IPS-NIHi11 (cell line): ENCODE data around the gene DYNLT1.

Source experiments
- DNase-seq: peaks from one replicate; pipeline ENCODE4 v3.0.0; 2012; ENCODE audit warnings: mixed read lengths, low spot score

The DYNLT1 gene

DNA sequence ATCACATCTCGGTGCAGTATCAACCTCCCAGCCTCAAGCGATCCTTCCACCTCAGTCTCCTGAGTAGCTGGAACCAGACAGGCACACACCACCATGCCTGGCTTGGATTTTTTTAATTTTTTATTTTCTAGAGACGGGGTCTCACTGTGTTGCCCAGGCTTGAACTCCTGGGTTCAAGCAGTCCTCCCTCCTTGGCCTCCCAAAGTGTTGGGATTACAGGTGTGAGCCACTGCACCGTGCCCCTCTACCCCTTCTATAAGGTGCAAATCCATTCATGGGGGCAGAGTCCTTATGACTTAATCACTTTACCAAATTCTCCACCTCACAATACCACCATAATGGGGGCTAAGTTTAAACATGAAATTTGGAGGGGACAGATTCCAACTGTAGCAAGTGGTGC is 47.0 kb downstream of the DYNLT1 start:
- DNase-seq: no peak

DNA sequence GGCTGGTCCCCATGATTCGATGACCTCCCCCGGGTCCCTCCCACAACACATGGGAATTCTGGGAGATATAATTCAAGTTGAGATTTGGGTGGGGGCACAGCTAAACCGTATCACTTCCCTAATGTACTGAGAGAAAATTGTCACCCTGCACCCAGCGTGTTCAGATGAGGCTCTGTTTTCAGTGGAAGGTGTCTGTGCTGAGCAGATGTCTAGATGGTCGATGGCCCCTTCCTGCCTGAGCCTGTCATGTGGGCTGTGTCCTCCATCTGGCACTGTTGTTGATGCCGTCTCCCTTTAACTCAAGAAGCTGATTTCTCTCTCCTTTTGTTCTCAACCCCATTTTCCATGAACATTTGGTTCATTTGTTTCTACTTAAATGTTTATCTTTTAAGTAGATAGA is 47.7 kb downstream of the DYNLT1 start:
- DNase-seq: no peak

DNA sequence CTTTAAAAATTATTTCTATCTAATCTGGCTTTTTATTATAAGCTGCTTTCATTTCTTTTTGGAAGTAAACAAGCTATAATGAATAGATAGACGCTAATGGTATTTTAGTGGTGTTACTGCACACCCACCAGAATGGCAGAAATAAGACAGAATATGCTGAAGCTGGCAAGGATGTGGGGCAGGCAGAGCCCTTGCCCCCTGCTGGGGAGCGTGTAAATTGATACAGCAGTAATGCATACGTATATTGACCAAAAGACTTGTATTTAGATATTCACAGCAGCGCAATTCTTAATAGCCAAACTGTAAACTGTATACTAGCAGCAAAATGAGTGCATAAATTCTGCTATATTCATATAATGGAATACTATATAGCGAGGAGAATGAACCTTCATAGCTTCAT is 49.3 kb downstream of the DYNLT1 start:
- DNase-seq: no peak

DNA sequence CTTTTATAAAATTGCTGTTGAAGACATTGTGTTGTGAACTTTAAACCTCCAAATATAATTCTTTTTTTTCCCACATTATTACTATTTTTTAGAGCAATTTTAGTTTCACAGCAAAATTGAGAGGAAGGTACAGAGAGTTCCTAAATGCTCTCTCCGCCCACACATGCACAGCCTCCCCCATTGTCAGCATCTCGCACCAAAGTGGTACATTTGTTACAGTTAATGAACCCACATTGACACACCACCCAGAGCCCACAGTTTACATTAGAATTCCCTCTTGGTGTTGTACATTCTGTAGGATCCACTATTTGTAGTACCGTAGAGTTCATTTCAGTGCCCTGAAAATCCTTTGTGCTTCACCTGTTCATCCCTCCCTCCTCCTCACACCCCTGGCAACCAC is 50.9 kb downstream of the DYNLT1 start:
- DNase-seq: no peak

DNA sequence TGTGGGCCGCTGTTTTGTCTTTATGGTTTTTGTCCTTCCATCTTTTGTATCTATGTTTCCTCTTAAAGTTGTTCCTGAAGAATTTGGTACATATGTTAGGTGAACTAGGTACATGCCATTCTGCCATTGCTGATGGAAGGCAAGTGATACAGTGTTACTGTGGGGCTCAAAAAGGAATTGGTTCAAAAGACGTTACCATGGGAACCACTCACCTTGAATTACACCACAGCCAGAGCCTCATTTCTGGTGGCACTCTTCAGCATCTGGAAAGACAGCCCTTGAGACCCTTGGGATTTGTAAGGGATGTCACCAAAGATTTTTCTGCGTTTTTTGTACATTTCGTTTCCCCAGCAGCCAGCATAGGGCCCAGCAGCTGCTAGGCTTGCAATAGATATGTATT is 52.7 kb downstream of the DYNLT1 start:
- no peak for DNase-seq

DNA sequence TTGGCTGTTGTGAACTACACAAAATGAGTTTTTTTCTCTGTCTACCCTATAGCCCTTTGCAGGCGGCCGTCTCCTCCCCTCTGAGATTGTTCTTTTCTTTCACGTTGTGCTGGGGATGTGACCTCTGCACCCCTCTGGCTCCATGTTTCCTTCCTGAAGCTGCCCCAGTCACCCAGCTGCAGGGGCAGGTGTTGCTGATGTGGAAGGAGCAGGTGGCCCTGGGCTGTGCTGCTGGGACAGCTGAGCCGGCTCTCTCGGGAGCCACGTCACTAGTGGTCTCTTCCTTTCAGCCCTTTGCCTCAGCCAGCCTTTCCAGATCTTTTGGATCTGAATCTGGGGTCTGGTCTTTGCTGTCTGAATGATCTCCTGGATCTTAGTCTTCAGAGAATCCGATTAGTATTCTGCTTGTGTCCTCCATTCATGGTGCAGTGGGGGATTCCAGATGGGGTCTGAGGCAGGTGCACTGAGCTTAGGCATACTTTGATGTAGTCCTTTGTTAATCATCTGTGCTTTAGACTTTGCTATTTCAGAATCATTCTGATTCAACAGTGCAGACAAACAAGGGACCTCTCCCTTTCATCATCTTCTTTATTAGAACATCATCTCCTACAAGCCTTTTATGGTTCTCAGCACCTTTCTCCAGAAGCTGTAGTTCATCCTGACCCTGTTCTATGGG is 53.3 kb downstream of the DYNLT1 start:
- no peak for DNase-seq

DNA sequence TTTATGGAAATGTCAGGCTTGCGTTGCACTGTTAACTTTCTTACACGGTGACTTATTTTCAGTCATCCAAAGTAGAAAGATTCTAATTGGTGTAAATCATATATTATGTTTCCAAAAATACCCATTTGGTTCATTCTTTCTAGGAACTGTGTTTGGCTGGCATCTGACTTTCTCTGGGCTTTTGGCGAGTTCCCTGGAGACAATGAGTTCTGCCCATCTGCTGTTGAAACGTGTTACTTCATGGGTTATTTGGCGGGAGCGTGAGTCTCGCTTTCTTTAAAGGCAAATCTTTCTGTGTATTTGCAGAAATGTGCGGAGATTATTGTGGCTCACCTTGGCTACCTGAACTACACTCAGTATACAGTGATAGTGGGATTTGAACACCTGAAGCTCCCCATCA is 55.2 kb downstream of the DYNLT1 start:
- DNase-seq: no peak

DNA sequence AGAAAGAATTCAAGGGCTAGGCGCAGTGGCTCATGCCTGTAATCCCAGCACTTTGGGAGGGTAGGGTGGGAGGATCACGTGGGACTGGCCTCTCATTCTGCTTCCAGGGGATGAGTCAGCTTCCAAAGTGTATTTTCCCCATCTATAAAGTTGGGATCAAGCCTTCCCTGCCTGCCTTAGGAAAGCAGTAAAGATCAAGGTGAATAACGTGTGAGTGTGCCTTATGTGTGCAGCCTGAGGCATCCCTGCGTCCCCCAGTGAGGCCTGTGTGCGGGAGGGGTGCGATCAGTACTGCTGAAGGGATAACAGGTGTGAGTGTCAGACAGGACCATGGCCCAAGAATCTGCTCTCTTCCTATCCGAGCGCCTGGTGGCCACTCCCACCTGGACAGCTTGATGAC is 57.9 kb downstream of the DYNLT1 start:
- no peak for DNase-seq
